Tibial artery (tissue), 4 donors: Measurements from ENCODE around the gene USB1.

Experiments used
- DNase-seq, 2 donors: peaks; one replicate each; pipeline ENCODE4 v3.0.0-alpha.2; 2019
- H3K27ac ChIP-seq, 2 donors: fragments of 200-600 bp; sonication (generic) in 1 of 2; 1 replicate in 1 of 2; 2 replicates in 1 of 2; pipeline ENCODE4 v1.5.1; 2018 to 2019; ENCODE audit warnings: mild to moderate bottlenecking in 1 of 2
- H3K27me3 ChIP-seq, 2 donors: fragments of 200-600 bp; sonication (generic) in 1 of 2; one replicate each; pipeline versions ENCODE4 v1.5.1 to v1.6.0; 2016 to 2019
- H3K36me3 ChIP-seq, 3 donors: fragments of 200-600 bp; sonication (generic) in 2 of 3; one replicate each; pipeline ENCODE4 v1.5.1; 2016 to 2019; ENCODE audit warnings: mild to moderate bottlenecking in 2 of 3
- H3K4me1 ChIP-seq, 4 donors: fragments of 200-600 bp; sonication (generic) in 2 of 4; 1 replicate in 3 of 4; 2 replicates in 1 of 4; pipeline ENCODE4 v1.5.1; 2016 to 2019
- H3K4me3 ChIP-seq, 2 donors: fragments of 200-600 bp; sonication (generic) in 1 of 2; 1 replicate in 1 of 2; 2 replicates in 1 of 2; pipeline ENCODE4 v1.5.1; 2018 to 2019; ENCODE audit warnings: mild to moderate bottlenecking in 2 of 2
- H3K9me3 ChIP-seq, 3 donors: fragments of 200-600 bp; sonication (generic) in 1 of 3; one replicate each; pipeline ENCODE4 v1.5.1; 2016 to 2019
- CTCF ChIP-seq, 2 experiments: fragments of 200-600 bp in 1 of 2; fragments of 450-650 bp in 1 of 2; IDR thresholded peaks; one replicate each; pipeline ENCODE4 v1.5.1; 2017 to 2019; ENCODE audit warnings: antibody characterized with exemption in 2 of 2, mild to moderate bottlenecking in 1 of 2, moderate library complexity in 1 of 2
- intact Hi-C: fragments of 100-400 bp; cut with DNase I; formaldehyde crosslinking; loops from one replicate; pipeline ENCODE4 v1.15.0; 2023; ENCODE audit warnings: low total_unique reads

Gene USB1

GRCh38 chr16:58051821-58052603 lies 50.8 kb downstream of the USB1 start:
- no peak overlapping the region for H3K27ac ChIP-seq
- no peak for TF ChIP-seq CTCF (IDR thresholded peaks at IDR 0.05)
- intact Hi-C loops: no loop called here
- H3K4me1 ChIP-seq: no peaks in the 10 kb centered on the region
- H3K27me3 ChIP-seq: peaks cover 0 to 2% of the 10 kb centered on the region in 2 donors
- H3K36me3 ChIP-seq: no peaks in the 10 kb centered on the region
- no peak for DNase-seq
- no peaks in the 10 kb centered on the region for H3K9me3 ChIP-seq
- no peak overlapping the region for H3K4me3 ChIP-seq

GRCh38 chr16:58053682-58054005 lies 52.4 kb downstream of the USB1 start:
- Histone ChIP-seq H3K9me3 (no peaks in the 10 kb centered on the region), H3K36me3 (no peaks in the 10 kb centered on the region), H3K4me1 (no peaks in the 10 kb centered on the region), H3K4me3 (no peak overlapping the region), H3K27ac (no peak overlapping the region), H3K27me3 (peaks cover 0 to 2% of the 10 kb centered on the region in 2 donors)
- TF ChIP-seq CTCF (IDR thresholded peaks at IDR 0.05): no peak
- intact Hi-C loops: no loop called here
- DNase-seq: no peak

GRCh38 chr16:58054289-58054688 lies 53.1 kb downstream of the USB1 start:
- no peak overlapping the region for H3K27ac ChIP-seq
- H3K4me3 ChIP-seq: no peak overlapping the region
- DNase-seq: no peak
- H3K4me1 ChIP-seq: no peaks in the 10 kb centered on the region
- intact Hi-C loops: no loop called here
- TF ChIP-seq CTCF (IDR thresholded peaks at IDR 0.05): no peak
- no peaks in the 10 kb centered on the region for H3K36me3 ChIP-seq
- no peaks in the 10 kb centered on the region for H3K9me3 ChIP-seq
- peaks cover 0 to 5% of the 10 kb centered on the region in 2 donors for H3K27me3 ChIP-seq

DNA sequence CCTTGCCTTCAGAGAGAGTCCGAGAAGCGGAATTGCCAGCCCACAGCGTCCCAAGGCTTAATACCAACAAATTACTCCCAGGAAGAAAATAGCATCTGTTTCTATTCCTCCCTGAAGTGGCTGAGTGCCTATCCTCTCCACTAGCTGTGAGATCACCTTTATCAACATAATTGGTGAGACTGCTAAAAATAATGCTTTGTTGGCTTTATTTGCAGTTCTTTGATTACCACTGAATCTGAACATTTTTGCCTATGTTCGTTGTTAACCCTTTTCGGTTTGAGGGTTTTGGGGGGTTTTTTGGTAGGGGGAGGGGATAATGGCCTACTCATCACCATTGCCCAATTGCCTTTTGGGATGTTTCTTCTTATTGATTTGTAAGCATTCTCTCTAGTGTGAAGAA lies 55.4 kb downstream of the USB1 start:
- intact Hi-C loops: no loop called here
- no peaks in the 10 kb centered on the region for H3K9me3 ChIP-seq
- no peak for DNase-seq
- no peak overlapping the region for H3K27ac ChIP-seq
- peaks cover 0 to 4% of the 10 kb centered on the region in 2 donors for H3K27me3 ChIP-seq
- H3K4me3 ChIP-seq: no peak overlapping the region
- no peaks in the 10 kb centered on the region for H3K36me3 ChIP-seq
- H3K4me1 ChIP-seq: no peaks in the 10 kb centered on the region
- TF ChIP-seq CTCF (IDR thresholded peaks at IDR 0.05): no peak

DNA sequence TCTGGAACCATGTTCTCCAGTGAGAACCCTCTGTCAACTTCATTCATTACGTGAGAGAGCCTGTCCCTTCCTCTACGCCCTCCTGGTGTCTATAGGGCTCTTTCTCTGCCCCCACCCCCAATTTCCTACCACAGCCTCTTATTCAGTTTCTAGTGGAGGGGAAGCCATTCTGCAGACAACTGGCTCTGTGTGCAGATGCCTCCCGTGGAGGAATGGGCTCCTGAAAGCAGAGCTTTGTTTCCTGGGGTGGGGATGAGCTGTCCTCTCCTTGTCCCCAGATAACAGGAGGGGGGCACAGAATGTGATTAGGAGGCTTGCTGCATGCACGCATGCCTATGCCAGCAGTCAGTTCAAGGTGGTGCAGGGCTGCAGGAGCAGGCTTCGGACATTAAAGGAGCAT lies 55.9 kb downstream of the USB1 start:
- Histone ChIP-seq H3K4me1 (no peaks in the 10 kb centered on the region), H3K9me3 (no peaks in the 10 kb centered on the region), H3K4me3 (no peak overlapping the region), H3K27ac (no peak overlapping the region), H3K27me3 (peaks cover 0 to 3% of the 10 kb centered on the region in 2 donors), H3K36me3 (no peaks in the 10 kb centered on the region)
- intact Hi-C loops: no loop called here
- DNase-seq: no peak
- TF ChIP-seq CTCF (IDR thresholded peaks at IDR 0.05): no peak

DNA sequence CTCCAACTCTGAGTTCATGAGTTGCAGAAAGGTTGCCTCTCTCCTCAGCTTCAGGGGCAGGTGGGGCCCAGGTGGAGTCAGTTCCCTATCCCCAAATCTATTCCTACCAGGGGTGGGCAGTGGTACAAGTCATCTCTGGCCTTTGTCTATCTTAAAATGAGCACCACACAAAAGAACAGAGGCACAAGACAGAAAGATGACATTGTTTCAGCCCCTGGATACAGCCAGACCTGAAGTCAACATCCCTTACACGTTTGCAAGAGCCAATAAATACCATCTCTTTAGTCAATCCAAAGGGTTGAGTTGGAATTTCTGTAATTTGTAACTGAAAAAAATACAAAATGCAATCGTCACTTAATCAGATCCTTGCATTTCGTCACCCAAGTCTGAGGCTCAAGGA lies 56.6 kb downstream of the USB1 start:
- no peak overlapping the region for H3K4me3 ChIP-seq
- no peak for TF ChIP-seq CTCF (IDR thresholded peaks at IDR 0.05)
- H3K4me1 ChIP-seq: no peaks in the 10 kb centered on the region
- peaks cover 0 to 3% of the 10 kb centered on the region in 2 donors for H3K27me3 ChIP-seq
- no peak for DNase-seq
- intact Hi-C loops: no loop called here
- H3K27ac ChIP-seq: no peak overlapping the region
- no peaks in the 10 kb centered on the region for H3K36me3 ChIP-seq
- no peaks in the 10 kb centered on the region for H3K9me3 ChIP-seq
